Myocyte (in vitro differentiated cells): Measurements from ENCODE around the gene TMEM167B. TPM values are rescaled to one million over a fixed set of nuclear protein-coding genes. Genes with fewer than 3 reads are reported as not detected.

Experiments
- total RNA-seq: library from RNA; depleted of rRNA; stranded (reverse); fragments of >200 nt; gene quantifications from 2 replicates; pipeline ENCODE4 v1.2.3, GENCODE V29; 2014

The TMEM167B gene
- total RNA-seq, 1 donor from 2014 or later: 30.5 TPM

Other genes starting within 250 kb of the TMEM167B start
- gene AKNAD1, start 233.7 kb upstream of the TMEM167B start, total RNA-seq: 0.31 and 1.8 TPM in 2 replicates
- gene GPSM2, start 213.8 kb upstream of the TMEM167B start, total RNA-seq: 103 and 146 TPM in 2 replicates
- gene CLCC1, start 127.3 kb upstream of the TMEM167B start, total RNA-seq: 14.1 and 15.7 TPM in 2 replicates
- 20.0 and 20.2 TPM in 2 replicates for gene WDR47, start 48.7 kb upstream of the TMEM167B start, total RNA-seq
- 83.4 and 93.5 TPM in 2 replicates for gene TAF13, start 14.8 kb upstream of the TMEM167B start, total RNA-seq
- gene ELAPOR1, start 23.4 kb downstream of the TMEM167B start, total RNA-seq: 0.21 and 0.80 TPM in 2 replicates
- 146 and 160 TPM in 2 replicates for gene SARS1, start 123.2 kb downstream of the TMEM167B start, total RNA-seq
- gene CELSR2, start 158.8 kb downstream of the TMEM167B start, total RNA-seq: 0.31 and 0.43 TPM in 2 replicates
- gene PSRC1, start 192.4 kb downstream of the TMEM167B start, total RNA-seq: 3.6 and 4.0 TPM in 2 replicates
- gene MYBPHL, start 216.2 kb downstream of the TMEM167B start, total RNA-seq: 1.1 TPM in 1 of 2 replicates, not detected in the other